Breast epithelium (tissue), 3 donors: Measurements from ENCODE around the gene AKAP8L.

ENCODE experiments used
- CTCF ChIP-seq, 3 donors: fragments of 450-650 bp; IDR thresholded peaks; one replicate each; pipeline ENCODE4 v1.5.1; 2016 to 2017; ENCODE audit warnings: antibody characterized with exemption in 3 of 3, mild to moderate bottlenecking in 3 of 3, moderate library complexity in 3 of 3
- POLR2A ChIP-seq: fragments of 450-650 bp; IDR thresholded peaks from one replicate; pipeline ENCODE4 v1.6.1; 2016; ENCODE audit warnings: antibody characterized with exemption, mild to moderate bottlenecking, moderate library complexity

- TF ChIP-seq CTCF (IDR thresholded peaks at IDR 0.05) (no peak), POLR2A (no peak)
Observed at GRCh38 chr19:15381429-15381828, 37.4 kb downstream of the AKAP8L start.
